Spleen (tissue), 11 donors: ENCODE results near the gene ARL6IP4. TPM values are rescaled to one million over a fixed set of nuclear protein-coding genes. Genes with fewer than 3 reads are reported as not detected.

Source experiments
- DNase-seq: peaks from one replicate; pipeline ENCODE4 v3.0.0-alpha.2; 2020
- H3K27ac ChIP-seq, 8 donors: fragments of 200-600 bp; sonication (generic) in 7 of 8; 1 replicate in 4 of 8; 2 replicates in 4 of 8; pipeline versions ENCODE4 v1.5.0 to v1.8.0; 2016 to 2021; ENCODE audit warnings: inconsistent platforms in 4 of 8, mild to moderate bottlenecking in 4 of 8, moderate library complexity in 1 of 8
- H3K27me3 ChIP-seq, 7 donors: fragments of 200-600 bp; sonication (generic) in 6 of 7; replicated peaks in 1 of 7; 1 replicate in 4 of 7; 2 replicates in 3 of 7; pipeline versions ENCODE4 v1.5.0 to v1.8.0; 2016 to 2021; ENCODE audit warnings: inconsistent platforms in 3 of 7, mild to moderate bottlenecking in 1 of 7
- H3K36me3 ChIP-seq, 6 donors: fragments of 200-600 bp; sonication (generic) in 5 of 6; 1 replicate in 4 of 6; 2 replicates in 2 of 6; pipeline versions ENCODE4 v1.5.0 to v1.8.0; 2016 to 2021; ENCODE audit warnings: inconsistent platforms in 2 of 6
- H3K4me1 ChIP-seq, 6 donors: fragments of 200-600 bp; sonication (generic) in 5 of 6; 1 replicate in 3 of 6; 2 replicates in 3 of 6; pipeline versions ENCODE4 v1.5.0 to v1.8.0; 2016 to 2021; ENCODE audit warnings: inconsistent platforms in 3 of 6
- H3K4me3 ChIP-seq, 8 donors: fragments of 200-600 bp; sonication (generic) in 7 of 8; 1 replicate in 4 of 8; 2 replicates in 4 of 8; pipeline versions ENCODE4 v1.5.0 to v1.8.0; 2016 to 2021; ENCODE audit warnings: inconsistent platforms in 4 of 8, mild to moderate bottlenecking in 4 of 8, moderate library complexity in 2 of 8
- H3K9me3 ChIP-seq, 8 donors: fragments of 200-600 bp; sonication (generic) in 7 of 8; 1 replicate in 4 of 8; 2 replicates in 4 of 8; pipeline versions ENCODE4 v1.5.0 to v1.8.0; 2016 to 2021; ENCODE audit warnings: inconsistent platforms in 4 of 8
- CTCF ChIP-seq, 11 experiments: fragments of 200-600 bp in 7 of 11; fragments of 450-650 bp in 4 of 11; sonication (generic) in 4 of 11; IDR thresholded peaks in 8 of 11; conservative IDR thresholded peaks in 3 of 11; 1 replicate in 7 of 11; 2 replicates in 4 of 11; pipeline versions ENCODE4 v1.4.0 to v1.8.0; 2016 to 2021; ENCODE audit warnings: antibody characterized with exemption in 11 of 11, inconsistent platforms in 4 of 11, mild to moderate bottlenecking in 1 of 11
- POLR2A ChIP-seq, 3 donors: fragments of 450-650 bp; IDR thresholded peaks; one replicate each; pipeline ENCODE4 v1.5.1; 2017; ENCODE audit warnings: antibody characterized with exemption in 3 of 3, mild to moderate bottlenecking in 1 of 3
- POLR2AphosphoS5 ChIP-seq, 3 donors: sonication (generic); formaldehyde crosslinking; IDR thresholded peaks; one replicate each; pipeline ENCODE4 v1.5.1; 2017; ENCODE audit warnings: antibody characterized with exemption in 3 of 3
- WGBS, 5 donors: extraction: QIAGEN DNeasy Blood & Tissue Kit in 3 of 5; methylation state at CpG; one replicate each; pipeline versions ENCODE4 v1.1.5 to v1.1.7; 2013 to 2018; 5-methylcytosine and 5-hydroxymethylcytosine counted together
- intact Hi-C: fragments of 100-400 bp; cut with DNase I; formaldehyde crosslinking; loops from one replicate; pipeline ENCODE4 v1.15.0; 2023; ENCODE audit warnings: low total_unique reads
- polyA plus RNA-seq, 3 donors: library from polyadenylated mRNA; stranded (reverse); fragments of 200-250 nt; gene quantifications; one replicate each; pipeline ENCODE4 v1.2.1, GENCODE V29; 2013
- total RNA-seq, 7 donors: library from RNA; depleted of rRNA in 3 of 7; stranded (reverse); fragments of >200 nt in 3 of 7; fragmentation: NEBNext Ultra II Directional in 4 of 7; extraction: Animal tissue kit (Norgen Biotek cat#: 25700) in 4 of 7; gene quantifications; one replicate each; pipeline versions ENCODE4 v1.1.0 to v1.2.1, GENCODE V29; 2016 to 2021
- donor health status: healthy with polysubstance abuse.
- donor health status: DM: no; HTN: no; CAD: no; lungs with moderate emphysema.
- donor health status: DM: no; HTN: no; CAD: no.
- donor health status: Bipolar disorder and iron deficiency.
- donor health status: healthy.
- donor health status: DM: no; HTN: no; CAD: no.
- donor health status: DM: yes; HTN: yes; CAD: no.

ARL6IP4 gene
- total and polyA plus RNA-seq, 10 donors, result 150 to 419 (median 197) TPM

GRCh38 chr12:122965851-122966742 lies 14.4 kb upstream of the ARL6IP4 start, which contains the start of gene ABCB9:
Gene ABCB9 (minus strand): TSS chr12:122966463. CDS start chr12:122960235, 6,228 bp downstream.
- WGBS, 5 donors, result 5 to 8% (median 5%) methylated on average over 25 to 55 of the region's 55 CpGs
- H3K4me1 ChIP-seq, result peaks cover 7 to 41% (median 28%) of the 10 kb centered on the region in 6 donors
- peak within 1 kb of the TSS; percentile 7 to 78 (median 70) for H3K27ac ChIP-seq
- H3K9me3 ChIP-seq, result no peaks in the 10 kb centered on the region
- H3K36me3 ChIP-seq, result no peaks in the 10 kb centered on the region
- TF ChIP-seq POLR2A (IDR thresholded peaks at IDR 0.05) (no peak), CTCF (IDR thresholded peaks at IDR 0.05 in 8 of 11, conservative IDR thresholded peaks at IDR 0.05 in 3 of 11) (no peak), POLR2AphosphoS5 (IDR thresholded peaks at IDR 0.05) (peak; percentile 82 to 92 (median 88))
- H3K27me3 ChIP-seq, result no peaks in the 10 kb centered on the region
- intact Hi-C loops, result no loop called here
- peak within 1 kb of the TSS; percentile 46 to 77 (median 54) for H3K4me3 ChIP-seq
- peak; percentile 98 for DNase-seq

- Histone ChIP-seq H3K9me3 (no peaks in the 10 kb centered on the region), H3K4me1 (peaks cover 7 to 41% (median 28%) of the 10 kb centered on the region in 6 donors), H3K36me3 (no peaks in the 10 kb centered on the region), H3K27ac (peak overlapping the region; percentile 7 to 78 (median 70)), H3K27me3 (no peaks in the 10 kb centered on the region), H3K4me3 (peak overlapping the region in 6 of 8 donors; percentile 52 to 77 (median 60))
- intact Hi-C loops, result no loop called here
- no peak for DNase-seq
- 66 to 69% (median 68%) methylated on average over 15 of the region's 15 CpGs for WGBS, 5 donors
- TF ChIP-seq CTCF (IDR thresholded peaks at IDR 0.05 in 8 of 11, conservative IDR thresholded peaks at IDR 0.05 in 3 of 11), result no peak
- no peak for TF ChIP-seq POLR2AphosphoS5 (IDR thresholded peaks at IDR 0.05)
- no peak for TF ChIP-seq POLR2A (IDR thresholded peaks at IDR 0.05)
Measured at GRCh38 chr12:122966743-122967550, 13.5 kb upstream of the ARL6IP4 start.

GRCh38 chr12:122968104-122968503 lies 12.4 kb upstream of the ARL6IP4 start:
- WGBS, 5 donors, result 90 to 93% (median 93%) methylated on average over 2 of the region's 2 CpGs
- H3K36me3 ChIP-seq, result no peaks in the 10 kb centered on the region
- peaks cover 7 to 39% (median 28%) of the 10 kb centered on the region in 6 donors for H3K4me1 ChIP-seq
- TF ChIP-seq CTCF (IDR thresholded peaks at IDR 0.05 in 8 of 11, conservative IDR thresholded peaks at IDR 0.05 in 3 of 11) (no peak), POLR2AphosphoS5 (IDR thresholded peaks at IDR 0.05) (no peak), POLR2A (IDR thresholded peaks at IDR 0.05) (no peak)
- no peaks in the 10 kb centered on the region for H3K27me3 ChIP-seq
- H3K9me3 ChIP-seq, result no peaks in the 10 kb centered on the region
- DNase-seq, result no peak
- no peak overlapping the region for H3K27ac ChIP-seq
- intact Hi-C loops, result no loop called here
- H3K4me3 ChIP-seq, result no peak overlapping the region
